HepG2 (cell line): ENCODE results near the gene GUSB. TPM values are rescaled to one million over a fixed set of nuclear protein-coding genes. Genes with fewer than 3 reads are reported as not detected.
A peak's percentile ranks its signal among the peaks of the same experiment; 100 is the strongest.

Source experiments
- BRCA1 ChIP-seq: sonication (generic); formaldehyde crosslinking; IDR thresholded peaks from 2 replicates; pipeline ENCODE4 v1.4.0; 2020; ENCODE audit warnings: missing genetic modification reagents
- FOSL2 ChIP-seq: sonication (generic); formaldehyde crosslinking; IDR thresholded peaks from 2 replicates; pipeline ENCODE4 v1.4.0; 2020; ENCODE audit warnings: missing genetic modification reagents
- FOXK2 ChIP-seq: fragments of 450-650 bp; IDR thresholded peaks from 2 replicates; pipeline ENCODE4 v1.6.1; 2016
- KDM5A ChIP-seq: fragments of 200-600 bp; sonication (generic); IDR thresholded peaks from 2 replicates; pipeline ENCODE4 v1.7.0; 2018; ENCODE audit warnings: antibody characterized with exemption, mild to moderate bottlenecking, low read length, borderline replicate concordance
- MEIS2 ChIP-seq: sonication (generic); formaldehyde crosslinking; IDR thresholded peaks from 2 replicates; pipeline ENCODE4 v1.9.0; 2021; ENCODE audit warnings: mild to moderate bottlenecking, missing genetic modification reagents
- NR2F2 ChIP-seq: IDR thresholded peaks from 2 replicates; pipeline ENCODE4 v1.6.1; 2012; ENCODE audit warnings: low read depth, inconsistent platforms, borderline replicate concordance
- PHB2 ChIP-seq: fragments of 450-650 bp; IDR thresholded peaks from 2 replicates; pipeline ENCODE4 v1.6.1; 2018; ENCODE audit not compliant: partially characterized antibody
- PREB ChIP-seq: sonication (generic); formaldehyde crosslinking; IDR thresholded peaks from 2 replicates; pipeline ENCODE4 v1.4.0; 2020; ENCODE audit warnings: missing genetic modification reagents
- RBFOX2 ChIP-seq: fragments of 200-400 bp; formaldehyde crosslinking; IDR thresholded peaks from 2 replicates; pipeline ENCODE4 v1.6.1; 2017; ENCODE audit warnings: low read depth, mild to moderate bottlenecking, low read length
- RFXAP ChIP-seq: sonication (generic); formaldehyde crosslinking; IDR thresholded peaks from 2 replicates; pipeline ENCODE4 v1.4.0; 2020; ENCODE audit warnings: missing genetic modification reagents, borderline replicate concordance
- SRY ChIP-seq: sonication (generic); formaldehyde crosslinking; IDR thresholded peaks from 2 replicates; pipeline ENCODE4 v1.8.0; 2022; ENCODE audit warnings: mild to moderate bottlenecking, missing genetic modification reagents
- U2AF2 ChIP-seq: fragments of 200-400 bp; formaldehyde crosslinking; IDR thresholded peaks from 2 replicates; pipeline ENCODE4 v1.6.1; 2017; ENCODE audit warnings: low read depth, mild to moderate bottlenecking, low read length
- YY1 ChIP-seq: IDR thresholded peaks from 2 replicates; pipeline ENCODE4 v1.6.1; 2011; ENCODE audit warnings: low read length, low read depth, moderate library complexity, mild to moderate bottlenecking; ENCODE audit not compliant: insufficient read depth, insufficient replicate concordance
- ZBED4 ChIP-seq: sonication (generic); formaldehyde crosslinking; IDR thresholded peaks from 2 replicates; pipeline ENCODE4 v1.4.0; 2020; ENCODE audit warnings: missing genetic modification reagents, borderline replicate concordance
- ZNF253 ChIP-seq: sonication (generic); formaldehyde crosslinking; IDR thresholded peaks from 2 replicates; pipeline ENCODE4 v1.8.0; 2022; ENCODE audit warnings: mild to moderate bottlenecking, missing genetic modification reagents, borderline replicate concordance
- ZNF292 ChIP-seq: sonication (generic); formaldehyde crosslinking; IDR thresholded peaks from 2 replicates; pipeline ENCODE4 v1.8.1; 2022; ENCODE audit warnings: mild to moderate bottlenecking, low read depth, missing genetic modification reagents, borderline replicate concordance
- ZNF329 ChIP-seq: sonication (generic); formaldehyde crosslinking; IDR thresholded peaks from 2 replicates; pipeline ENCODE4 v1.9.0; 2021; ENCODE audit warnings: low read depth, mild to moderate bottlenecking, missing genetic modification reagents
- ZNF503 ChIP-seq: sonication (generic); formaldehyde crosslinking; IDR thresholded peaks from 2 replicates; pipeline ENCODE4 v1.4.0; 2020; ENCODE audit warnings: missing genetic modification reagents
- ZNF550 ChIP-seq: sonication (generic); formaldehyde crosslinking; IDR thresholded peaks from 2 replicates; pipeline ENCODE4 v1.4.0; 2020; ENCODE audit warnings: mild to moderate bottlenecking, missing genetic modification reagents, borderline replicate concordance
- ZNF83 ChIP-seq: sonication (generic); formaldehyde crosslinking; IDR thresholded peaks from 2 replicates; pipeline ENCODE4 v1.4.0; 2020; ENCODE audit warnings: missing genetic modification reagents, mild to moderate bottlenecking, borderline replicate concordance
- ZSCAN12 ChIP-seq: sonication (generic); formaldehyde crosslinking; IDR thresholded peaks from 2 replicates; pipeline ENCODE4 v1.9.0; 2021; ENCODE audit warnings: mild to moderate bottlenecking, missing genetic modification reagents
- polyA plus RNA-seq, 8 experiments: library from polyadenylated mRNA; depleted of rRNA in 3 of 8; stranded (reverse) in 7 of 8; unstranded in 1 of 8; fragments of >200 nt; fragmentation: Illumina TruSeq in 4 of 8; extraction: Trizol in 4 of 8; gene quantifications; 2 replicates each; pipeline versions ENCODE4 v1.2.1 to v1.2.3, GENCODE V29; 2011 to 2016; ENCODE audit warnings: low read depth in 4 of 8, missing spikeins in 1 of 8, mixed read lengths in 1 of 8; ENCODE audit not compliant: insufficient read depth in 1 of 8
- total RNA-seq, 5 experiments: library from RNA; depleted of rRNA; stranded (reverse); fragments of >200 nt; fragmentation: Illumina TruSeq; extraction: Trizol; gene quantifications; 2 replicates each; pipeline ENCODE4 v1.2.3, GENCODE V29; 2016; ENCODE audit warnings: low read depth in 1 of 5
- TF ChIP-seq, protein P1 (sequence below): sonication (generic); formaldehyde crosslinking; IDR thresholded peaks from 2 replicates; pipeline ENCODE4 v1.5.0; 2020; ENCODE audit warnings: missing genetic modification reagents

GUSB gene
- total and polyA plus RNA-seq, 2 of the 13 experiments (the other 11 are each of a cell fraction or from before 2014, with no cell fraction given): 18.8 to 60.0 TPM

DNA sequence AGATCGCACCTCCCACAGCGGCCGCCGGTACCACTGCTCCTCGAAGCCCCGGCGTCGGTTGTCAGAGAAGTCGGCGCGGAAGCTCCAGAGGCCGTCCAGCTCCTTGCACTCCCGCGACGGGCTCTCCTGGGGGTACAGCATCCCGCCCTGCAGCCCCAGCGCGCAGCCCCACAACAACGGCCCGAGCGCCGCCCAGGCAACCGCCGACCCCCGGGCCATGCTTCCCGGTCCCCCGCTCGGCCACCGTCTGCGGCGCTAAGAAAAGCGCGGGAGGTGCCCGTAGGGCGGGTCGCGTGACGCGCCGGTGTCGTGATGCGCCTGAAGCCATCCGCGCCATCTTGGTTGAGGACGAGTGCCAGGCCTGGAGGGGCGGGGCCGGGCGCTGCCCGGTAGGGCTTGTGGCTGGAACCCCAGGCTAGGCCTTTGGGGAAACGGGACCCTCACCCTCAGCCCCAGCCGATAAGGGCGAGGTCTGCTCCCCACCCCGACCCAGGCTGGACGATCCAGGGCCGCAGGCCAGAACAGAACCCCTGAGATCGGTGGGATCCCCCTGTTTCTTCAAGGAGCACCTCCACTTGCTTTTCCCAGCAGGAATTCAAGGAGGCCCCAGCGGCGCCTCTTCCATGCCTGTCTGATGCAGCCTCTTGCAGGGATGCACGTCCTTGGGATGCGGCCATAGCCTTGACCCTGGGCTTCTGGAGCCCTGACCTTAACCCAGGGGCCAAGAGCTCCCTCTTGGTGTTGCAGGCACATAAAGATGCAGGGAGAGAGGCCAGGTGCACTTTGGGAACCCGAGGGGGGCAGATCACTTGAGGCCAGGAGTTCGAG lies at the start of gene GUSB (continued):
- peak; percentile 90 for TF ChIP-seq ZBED4 (CRISPR knock-in tag)
- TF ChIP-seq NR2F2: no peak; the same call in 1 of the 2 replicates
- TF ChIP-seq FOXK2: no peak
- 0 out of 2 replicates have a peak, but pooled peaks have one; percentile 70 for TF ChIP-seq ZNF550 (CRISPR knock-in tag)
- peak; percentile 92; the same call in 1 of the 2 replicates for TF ChIP-seq ZSCAN12 (CRISPR knock-in tag)
- peak; percentile 59 for TF ChIP-seq BRCA1
- no peak; the same call in 1 of the 2 replicates for TF ChIP-seq ZNF253 (CRISPR knock-in tag)
- peak; percentile 88 for TF ChIP-seq RBFOX2
- TF ChIP-seq MEIS2: peak; percentile 83; the same call in 1 of the 2 replicates
- peak; percentile 90 for TF ChIP-seq ZNF83 (CRISPR knock-in tag)
- TF ChIP-seq SRY: peak; percentile 93
- TF ChIP-seq RFXAP (CRISPR knock-in tag): peak; percentile 81; the same call in 1 of the 2 replicates
- TF ChIP-seq, protein P1, sequence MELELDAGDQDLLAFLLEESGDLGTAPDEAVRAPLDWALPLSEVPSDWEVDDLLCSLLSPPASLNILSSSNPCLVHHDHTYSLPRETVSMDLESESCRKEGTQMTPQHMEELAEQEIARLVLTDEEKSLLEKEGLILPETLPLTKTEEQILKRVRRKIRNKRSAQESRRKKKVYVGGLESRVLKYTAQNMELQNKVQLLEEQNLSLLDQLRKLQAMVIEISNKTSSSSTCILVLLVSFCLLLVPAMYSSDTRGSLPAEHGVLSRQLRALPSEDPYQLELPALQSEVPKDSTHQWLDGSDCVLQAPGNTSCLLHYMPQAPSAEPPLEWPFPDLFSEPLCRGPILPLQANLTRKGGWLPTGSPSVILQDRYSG (CRISPR knock-in tag): peak; percentile 94; the same call in 1 of the 2 replicates
- TF ChIP-seq YY1: peak; percentile 99
- TF ChIP-seq ZNF292 (CRISPR knock-in tag): no peak
- TF ChIP-seq FOSL2 (CRISPR knock-in tag): peak; percentile 61; the same call in 1 of the 2 replicates
- TF ChIP-seq PREB: 0 out of 2 replicates have a peak, but pooled peaks have one; percentile 83
- peak; percentile 57; the same call in 1 of the 2 replicates for TF ChIP-seq KDM5A
- peak; percentile 86 for TF ChIP-seq ZNF329 (CRISPR knock-in tag)
- no peak for TF ChIP-seq U2AF2
- TF ChIP-seq ZNF503 (CRISPR knock-in tag): peak; percentile 87
- no peak for TF ChIP-seq PHB2
